ENCODE measurements around the gene LCP2. TPM values are rescaled to one million over a fixed set of nuclear protein-coding genes. Genes with fewer than 3 reads are reported as not detected.

Gene LCP2
- total and polyA plus RNA-seq, 2 of the 4 experiments (the other 2 are of a cell fraction) = not detected

DNA sequence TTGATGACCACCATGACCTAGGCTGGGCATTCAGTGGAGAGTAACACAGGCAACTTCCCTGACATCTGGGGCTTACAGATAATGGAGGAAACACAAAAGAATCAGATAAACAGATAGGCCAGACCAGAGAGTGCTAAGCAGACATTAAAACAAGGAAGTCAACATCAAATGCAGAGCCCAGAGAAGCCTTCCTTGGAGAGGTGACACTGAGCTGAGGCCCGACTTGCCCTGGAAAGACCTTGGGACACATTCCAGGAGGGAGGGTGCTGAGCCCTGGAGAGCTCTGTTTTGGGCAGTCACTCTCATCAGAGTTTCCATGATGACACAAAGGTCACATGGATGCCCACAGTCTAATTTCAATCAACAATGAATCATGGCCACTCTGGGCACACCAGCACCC is 96.7 kb downstream of the LCP2 start:
- no peak overlapping the region for H3K4me2 ChIP-seq (ENCODE audit: low read depth, low read length)
- H3K36me3 ChIP-seq (ENCODE audit: control insufficient read depth, insufficient read depth, low read length) = no peaks in the 10 kb centered on the region
- no peak overlapping the region for H4K8ac ChIP-seq (ENCODE audit: low read depth in 2 of 2, low read length in 2 of 2)
- H2BK15ac ChIP-seq (ENCODE audit: low read depth, low read length) = no peak overlapping the region
- H3K56ac ChIP-seq (ENCODE audit: extremely low read depth, insufficient read depth, low read length) = no peak overlapping the region
- peaks cover under 1% of the 10 kb centered on the region; the same call in 1 of the 2 replicates for H3K27me3 ChIP-seq (ENCODE audit: control insufficient read depth, insufficient read depth, low read length)
- H2AK9ac ChIP-seq (replicated peaks; ENCODE audit: low read depth, low read length, poor library complexity) = no peak overlapping the region
- POLR2A ChIA-PET (ENCODE audit: unreplicated experiment) = no interaction called here
- H3K9me3 ChIP-seq (ENCODE audit: control insufficient read depth, insufficient read depth, low read length) = no peaks in the 10 kb centered on the region
- H2AK5ac ChIP-seq (ENCODE audit: low read depth, low read length) = no peak overlapping the region
- intact Hi-C loops (cut with micrococcal nuclease) = no loop called here
- no peak overlapping the region for H3K4me3 ChIP-seq (ENCODE audit: insufficient read depth, low read depth, low read length)
- H2BK20ac ChIP-seq (ENCODE audit: low read depth, low read length) = no peak overlapping the region
- H2BK120ac ChIP-seq (ENCODE audit: low read depth, low read length) = no peak overlapping the region
- in situ Hi-C loops (cut with MboI; ENCODE audit: low sequenced_read_pairs) = no loop called here
- H4K20me1 ChIP-seq (ENCODE audit: insufficient read depth, low read length) = no peaks in the 10 kb centered on the region
- no peak overlapping the region for H3K14ac ChIP-seq (replicated peaks; ENCODE audit: low read depth, low read length)
- no TSS peak for BruUV-seq (replicated peaks)
- no peak overlapping the region for H3K18ac ChIP-seq (ENCODE audit: low read depth, low read length)
- H3K4ac ChIP-seq (ENCODE audit: low read depth, low read length) = no peak overlapping the region
- no peak overlapping the region for H2BK5ac ChIP-seq (ENCODE audit: low read depth, low read length, poor library complexity, severe bottlenecking)
- H3K79me1 ChIP-seq (ENCODE audit: low read depth in 1 of 2, low read length in 2 of 2) = no peaks in the 10 kb centered on the region
- H4K91ac ChIP-seq (ENCODE audit: insufficient read depth, low read depth, low read length) = no peak overlapping the region
- CTCF ChIA-PET = no interaction called here
- no peak overlapping the region for H2AFZ ChIP-seq (replicated peaks; ENCODE audit: low read length, poor library complexity)
- ATAC-seq (ENCODE audit: low read depth) (no peak), DNase-seq (no peak)
- no CpG with 5 or more reads among the region's 1 CpG for WGBS, 2 experiments (ENCODE audit: extremely low coverage in 2 of 2, insufficient read length in 1 of 2)
- H3K9ac ChIP-seq (ENCODE audit: low read depth, low read length) = no peak overlapping the region
- dilution Hi-C loops (cut with HindIII; ENCODE audit: low sequenced_read_pairs, unreplicated experiment) = no loop called here
- H4K5ac ChIP-seq (ENCODE audit: low read depth, low read length) = no peak overlapping the region
- H3K9me1 ChIP-seq (ENCODE audit: insufficient read depth, low read length) = no peaks in the 10 kb centered on the region
- H3K4me1 ChIP-seq (ENCODE audit: control insufficient read depth, insufficient read depth, low read length) = no peaks in the 10 kb centered on the region
- no peak overlapping the region for H3K23ac ChIP-seq (ENCODE audit: low read depth, low read length)
- no peak overlapping the region for H3K27ac ChIP-seq (ENCODE audit: insufficient read depth, low read length)
- TF ChIP-seq SMC3 (IDR thresholded peaks at IDR 0.05; ENCODE audit: low read depth, low read length) (no peak), RFX5 (IDR thresholded peaks at IDR 0.05; ENCODE audit: low read depth, low read length) (no peak), MAFK (IDR thresholded peaks at IDR 0.05; ENCODE audit: low read depth, low read length) (no peak), RAD21 (IDR thresholded peaks at IDR 0.05; ENCODE audit: low read length) (no peak), MAZ (IDR thresholded peaks at IDR 0.05; ENCODE audit: borderline replicate concordance, low read depth, low read length) (no peak)
- TF ChIP-seq, protein P1, sequence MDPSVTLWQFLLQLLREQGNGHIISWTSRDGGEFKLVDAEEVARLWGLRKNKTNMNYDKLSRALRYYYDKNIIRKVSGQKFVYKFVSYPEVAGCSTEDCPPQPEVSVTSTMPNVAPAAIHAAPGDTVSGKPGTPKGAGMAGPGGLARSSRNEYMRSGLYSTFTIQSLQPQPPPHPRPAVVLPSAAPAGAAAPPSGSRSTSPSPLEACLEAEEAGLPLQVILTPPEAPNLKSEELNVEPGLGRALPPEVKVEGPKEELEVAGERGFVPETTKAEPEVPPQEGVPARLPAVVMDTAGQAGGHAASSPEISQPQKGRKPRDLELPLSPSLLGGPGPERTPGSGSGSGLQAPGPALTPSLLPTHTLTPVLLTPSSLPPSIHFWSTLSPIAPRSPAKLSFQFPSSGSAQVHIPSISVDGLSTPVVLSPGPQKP (IDR thresholded peaks at IDR 0.05; ENCODE audit: borderline replicate concordance, low read depth, low read length) = no peak
- TF ChIP-seq, protein P2, sequence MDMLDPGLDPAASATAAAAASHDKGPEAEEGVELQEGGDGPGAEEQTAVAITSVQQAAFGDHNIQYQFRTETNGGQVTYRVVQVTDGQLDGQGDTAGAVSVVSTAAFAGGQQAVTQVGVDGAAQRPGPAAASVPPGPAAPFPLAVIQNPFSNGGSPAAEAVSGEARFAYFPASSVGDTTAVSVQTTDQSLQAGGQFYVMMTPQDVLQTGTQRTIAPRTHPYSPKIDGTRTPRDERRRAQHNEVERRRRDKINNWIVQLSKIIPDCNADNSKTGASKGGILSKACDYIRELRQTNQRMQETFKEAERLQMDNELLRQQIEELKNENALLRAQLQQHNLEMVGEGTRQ (IDR thresholded peaks at IDR 0.05; ENCODE audit: low read depth, low read length) = no peak

Other genes starting within 250 kb of the LCP2 start
- not detected in 2 replicates for gene FOXI1, start 191.9 kb downstream of the LCP2 start, total RNA-seq (2012; rRNA removed)
- gene FOXI1, start 191.9 kb downstream of the LCP2 start, polyA plus RNA-seq (2012; rRNA removed) = not detected in 2 replicates
- not detected in 2 replicates for gene C5orf58, start 64.8 kb downstream of the LCP2 start, total RNA-seq (2012; rRNA removed)
- not detected in 2 replicates for gene C5orf58, start 64.8 kb downstream of the LCP2 start, polyA plus RNA-seq (2012; rRNA removed)
- not detected in 2 replicates for gene KCNMB1, start 91.6 kb upstream of the LCP2 start, total RNA-seq (2012; rRNA removed)
- not detected in 2 replicates for gene KCNMB1, start 91.6 kb upstream of the LCP2 start, polyA plus RNA-seq (2012; rRNA removed)
- not detected in 2 replicates for gene KCNIP1, start 206.2 kb upstream of the LCP2 start, total RNA-seq (2012; rRNA removed)
- gene KCNIP1, start 206.2 kb upstream of the LCP2 start, polyA plus RNA-seq (2012; rRNA removed) = not detected in 2 replicates